Suprapubic skin (tissue), 4 donors: ENCODE results near the gene NSFL1C. TPM values are rescaled to one million over a fixed set of nuclear protein-coding genes. Genes with fewer than 3 reads are reported as not detected.
A peak's percentile ranks its signal among the peaks of the same experiment; 100 is the strongest.

ENCODE experiments used
- DNase-seq, 2 donors: peaks; one replicate each; pipeline ENCODE4 v3.0.0-alpha.2; 2019; ENCODE audit warnings: low spot score in 2 of 2
- H3K27ac ChIP-seq: fragments of 200-600 bp; sonication (generic); one replicate; pipeline ENCODE4 v1.5.1; 2019
- H3K27me3 ChIP-seq: fragments of 200-600 bp; sonication (generic); one replicate; pipeline ENCODE4 v1.5.1; 2019
- H3K36me3 ChIP-seq: fragments of 200-600 bp; sonication (generic); one replicate; pipeline ENCODE4 v1.5.1; 2019
- H3K4me1 ChIP-seq: fragments of 200-600 bp; sonication (generic); one replicate; pipeline ENCODE4 v1.5.1; 2019
- H3K4me3 ChIP-seq: fragments of 200-600 bp; sonication (generic); one replicate; pipeline ENCODE4 v1.5.1; 2019; ENCODE audit warnings: mild to moderate bottlenecking
- H3K9me3 ChIP-seq: fragments of 200-600 bp; sonication (generic); one replicate; pipeline ENCODE4 v1.5.1; 2019
- CTCF ChIP-seq, 2 donors: fragments of 200-600 bp in 1 of 2; fragments of 450-650 bp in 1 of 2; sonication (generic) in 1 of 2; IDR thresholded peaks; one replicate each; pipeline ENCODE4 v1.5.1; 2016 to 2019; ENCODE audit warnings: antibody characterized with exemption in 2 of 2, mild to moderate bottlenecking in 1 of 2, moderate library complexity in 1 of 2
- EP300 ChIP-seq: sonication (generic); formaldehyde crosslinking; IDR thresholded peaks from one replicate; pipeline ENCODE4 v1.6.1; 2017; ENCODE audit warnings: antibody characterized with exemption
- POLR2A ChIP-seq, 2 donors: fragments of 450-650 bp; IDR thresholded peaks; one replicate each; pipeline ENCODE4 v1.6.1; 2017; ENCODE audit warnings: antibody characterized with exemption in 2 of 2, mild to moderate bottlenecking in 2 of 2, moderate library complexity in 2 of 2
- POLR2AphosphoS5 ChIP-seq, 3 donors: sonication (generic); formaldehyde crosslinking; IDR thresholded peaks; one replicate each; pipeline ENCODE4 v1.6.1; 2017; ENCODE audit warnings: antibody characterized with exemption in 3 of 3
- WGBS: methylation state at CpG from one replicate; pipeline ENCODE4 v1.1.5; 2018; 5-methylcytosine and 5-hydroxymethylcytosine counted together
- total RNA-seq, 4 donors: library from RNA; depleted of rRNA; stranded (reverse); fragments of >200 nt; gene quantifications; one replicate each; pipeline ENCODE4 v1.1.0, GENCODE V29; 2016

NSFL1C gene
- total RNA-seq, 4 donors from 2014 or later: 55.0 to 75.3 (median 64.3) TPM

GRCh38 chr20:1441133-1441532 is 25.5 kb downstream of the NSFL1C start:
- 61% methylated on average over 3 of the region's 3 CpGs for WGBS
- no peaks in the 10 kb centered on the region for H3K4me1 ChIP-seq
- H3K36me3 ChIP-seq: peaks cover 66% of the 10 kb centered on the region

GRCh38 chr20:1440024-1440423 is 26.6 kb downstream of the NSFL1C start:
- Histone ChIP-seq H3K36me3 (peaks cover 55% of the 10 kb centered on the region), H3K4me3 (no peak overlapping the region)

More at GRCh38 chr20:1441133-1441532, 25.5 kb downstream of the NSFL1C start:
- no peaks in the 10 kb centered on the region for H3K9me3 ChIP-seq
- no peak overlapping the region for H3K4me3 ChIP-seq
- no peaks in the 10 kb centered on the region for H3K27me3 ChIP-seq
- H3K27ac ChIP-seq: no peak overlapping the region
- DNase-seq: no peak
- TF ChIP-seq POLR2AphosphoS5 (IDR thresholded peaks at IDR 0.05) (no peak), EP300 (no peak), CTCF (IDR thresholded peaks at IDR 0.05) (no peak), POLR2A (IDR thresholded peaks at IDR 0.05) (no peak)

GRCh38 chr20:1438361-1438760 is 28.3 kb downstream of the NSFL1C start:
- TF ChIP-seq CTCF (IDR thresholded peaks at IDR 0.05): no peak
- no peak for TF ChIP-seq POLR2AphosphoS5 (IDR thresholded peaks at IDR 0.05)
- no peak for TF ChIP-seq EP300
- no peak for TF ChIP-seq POLR2A (IDR thresholded peaks at IDR 0.05)
- Histone ChIP-seq H3K4me3 (no peak overlapping the region), H3K4me1 (no peaks in the 10 kb centered on the region), H3K9me3 (no peaks in the 10 kb centered on the region), H3K36me3 (peaks cover 38% of the 10 kb centered on the region), H3K27me3 (no peaks in the 10 kb centered on the region), H3K27ac (no peak overlapping the region)
- WGBS: 0% methylated on average over 1 of the region's 1 CpG
- no peak for DNase-seq

More at GRCh38 chr20:1440024-1440423, 26.6 kb downstream of the NSFL1C start:
- WGBS: 72% methylated on average over 6 of the region's 6 CpGs
- Histone ChIP-seq H3K4me1 (no peaks in the 10 kb centered on the region), H3K9me3 (no peaks in the 10 kb centered on the region), H3K27ac (no peak overlapping the region), H3K27me3 (no peaks in the 10 kb centered on the region)
- no peak for TF ChIP-seq CTCF (IDR thresholded peaks at IDR 0.05)
- no peak for TF ChIP-seq POLR2AphosphoS5 (IDR thresholded peaks at IDR 0.05)
- TF ChIP-seq EP300: no peak
- no peak for TF ChIP-seq POLR2A (IDR thresholded peaks at IDR 0.05)
- no peak for DNase-seq

GRCh38 chr20:1437235-1437904 is 29.3 kb downstream of the NSFL1C start:
- Histone ChIP-seq H3K27me3 (no peaks in the 10 kb centered on the region), H3K36me3 (peaks cover 28% of the 10 kb centered on the region), H3K4me3 (no peak overlapping the region), H3K4me1 (no peaks in the 10 kb centered on the region), H3K27ac (no peak overlapping the region), H3K9me3 (no peaks in the 10 kb centered on the region)
- DNase-seq: peak in 1 of 2 donors; percentile 84
- TF ChIP-seq EP300 (no peak), CTCF (IDR thresholded peaks at IDR 0.05) (peak; percentile 72 to 81)
- 28% methylated on average over 5 of the region's 5 CpGs for WGBS

- DNase-seq: no peak
- H3K9me3 ChIP-seq: no peaks in the 10 kb centered on the region
- H3K27me3 ChIP-seq: no peaks in the 10 kb centered on the region
- no peak for TF ChIP-seq CTCF (IDR thresholded peaks at IDR 0.05)
- no peak for TF ChIP-seq POLR2A (IDR thresholded peaks at IDR 0.05)
- TF ChIP-seq EP300: no peak
- no peak for TF ChIP-seq POLR2AphosphoS5 (IDR thresholded peaks at IDR 0.05)
- no peak overlapping the region for H3K27ac ChIP-seq
- WGBS: 90% methylated on average over 8 of the region's 8 CpGs
- peaks cover 17% of the 10 kb centered on the region for H3K36me3 ChIP-seq
- no peaks in the 10 kb centered on the region for H3K4me1 ChIP-seq
- no peak overlapping the region for H3K4me3 ChIP-seq
Measured at GRCh38 chr20:1436263-1436662, 30.4 kb downstream of the NSFL1C start.
